Stimulated activated CD4-positive, alpha-beta T cell treated with anti-CD3 and anti-CD28 coated beads, Interleukin-12 subunit alpha, Interleukin-12 subunit beta, amount 100 ng/mL, for 4 hours (primary cell): ENCODE results near the gene CASP8.
A peak's percentile ranks its signal among the peaks of the same experiment; 100 is the strongest.

ENCODE experiments used
- DNase-seq: peaks from one replicate; pipeline ENCODE4 v3.0.0-alpha.2; 2020

The CASP8 gene

DNA sequence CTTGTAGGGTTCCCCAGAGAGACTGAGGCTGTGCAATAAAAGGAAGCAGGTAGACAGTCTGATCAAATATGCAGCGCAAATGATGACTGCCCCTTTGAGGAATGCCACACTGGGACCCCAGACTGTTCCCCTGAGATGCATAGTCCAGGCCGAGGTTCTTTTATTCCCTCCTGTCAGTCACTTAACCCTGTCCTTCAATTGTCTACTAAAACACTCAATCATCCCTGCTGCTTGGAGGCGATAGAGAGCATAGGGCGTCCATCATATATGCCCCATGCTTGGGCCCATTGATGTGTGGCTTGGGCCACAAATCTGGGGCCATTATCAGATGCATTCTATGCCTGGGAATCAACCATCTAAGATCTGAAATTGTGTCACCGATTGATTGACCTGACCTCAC, 15.5 kb upstream of the CASP8 start:
- DNase-seq: no peak

DNA sequence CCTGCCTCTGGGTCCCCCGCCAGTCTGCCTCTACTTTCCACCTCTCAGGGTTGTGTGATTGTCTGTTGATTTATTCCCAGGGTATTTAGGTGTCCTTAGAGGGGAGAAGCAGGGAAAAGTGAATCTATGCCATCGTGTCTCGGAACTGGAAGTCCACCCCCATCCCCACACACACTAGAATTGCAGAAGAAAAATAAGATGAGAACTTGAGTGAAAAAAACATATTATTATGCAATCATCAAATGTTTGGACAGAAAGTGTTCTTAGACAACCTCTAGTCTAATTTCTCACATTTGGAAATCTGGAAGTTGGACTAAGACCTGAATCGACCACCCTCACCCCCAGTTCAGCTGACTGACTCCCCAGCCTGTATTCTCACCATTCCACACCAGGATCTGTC, 14.1 kb upstream of the CASP8 start:
- no peak for DNase-seq

DNA sequence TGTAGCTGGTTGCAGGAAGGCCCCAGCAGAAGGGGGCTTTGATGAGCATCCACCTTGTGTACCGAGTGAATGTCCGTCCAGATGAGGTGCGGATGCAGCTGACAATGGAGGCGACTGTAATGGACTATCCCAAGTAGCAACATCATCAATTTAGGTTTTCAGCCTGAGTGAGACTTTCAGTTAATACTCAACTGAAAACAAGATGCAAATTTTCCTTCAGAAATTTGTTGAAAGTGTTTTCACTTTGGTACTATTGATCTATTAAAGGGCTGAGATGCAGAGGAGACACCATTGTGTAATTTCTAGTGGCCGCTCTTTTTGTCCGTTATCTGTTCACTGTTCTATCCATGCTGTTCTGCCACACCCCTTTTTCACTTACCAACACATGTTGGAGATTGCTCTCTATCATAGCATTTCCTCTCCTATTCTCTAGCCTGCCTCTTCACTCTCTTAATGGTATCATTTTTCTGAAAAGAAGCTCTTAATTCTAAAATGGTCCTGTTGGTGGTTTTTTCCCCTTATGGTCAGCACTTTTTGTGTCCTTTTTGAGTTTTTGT, 12.0 kb upstream of the CASP8 start:
- no peak for DNase-seq

DNA sequence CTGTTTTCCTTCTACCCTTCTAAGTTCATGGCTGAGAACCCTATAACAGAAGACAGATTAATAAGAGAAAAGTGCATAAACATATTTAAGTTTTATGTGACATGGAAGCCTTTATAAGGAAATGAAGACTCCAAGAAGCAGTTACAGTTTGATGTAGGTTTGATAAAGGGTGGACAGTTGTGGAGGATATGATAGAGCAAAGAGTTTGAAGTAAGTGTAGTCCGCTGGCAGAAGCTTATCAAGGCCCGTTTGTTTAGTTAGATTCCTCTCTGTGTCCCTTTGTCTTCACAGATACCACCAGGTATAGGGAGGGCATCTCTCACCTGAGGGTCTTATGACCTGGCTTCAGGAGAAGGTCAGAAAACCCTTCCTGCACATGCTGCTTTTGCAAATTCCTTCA, 10.4 kb upstream of the CASP8 start:
- no peak for DNase-seq

DNA sequence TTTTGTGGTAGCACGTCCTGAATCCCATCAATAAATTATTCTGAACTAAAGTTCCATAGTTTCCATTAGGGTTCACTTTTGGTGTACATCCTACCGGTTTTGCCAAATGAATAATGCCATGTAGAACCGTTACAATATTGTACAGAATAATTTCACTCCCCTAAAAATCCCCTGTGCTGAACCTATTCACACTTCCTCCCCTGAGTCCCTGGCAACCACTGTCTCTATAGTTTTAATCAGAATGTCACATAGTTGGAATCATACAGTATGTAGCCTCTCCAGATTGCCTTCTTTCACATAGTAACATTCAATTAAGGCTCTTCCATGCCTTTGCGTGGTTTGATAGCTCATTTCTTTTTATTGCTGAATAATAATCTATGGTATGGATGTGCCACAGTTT, 9.6 kb upstream of the CASP8 start:
- DNase-seq: no peak

DNA sequence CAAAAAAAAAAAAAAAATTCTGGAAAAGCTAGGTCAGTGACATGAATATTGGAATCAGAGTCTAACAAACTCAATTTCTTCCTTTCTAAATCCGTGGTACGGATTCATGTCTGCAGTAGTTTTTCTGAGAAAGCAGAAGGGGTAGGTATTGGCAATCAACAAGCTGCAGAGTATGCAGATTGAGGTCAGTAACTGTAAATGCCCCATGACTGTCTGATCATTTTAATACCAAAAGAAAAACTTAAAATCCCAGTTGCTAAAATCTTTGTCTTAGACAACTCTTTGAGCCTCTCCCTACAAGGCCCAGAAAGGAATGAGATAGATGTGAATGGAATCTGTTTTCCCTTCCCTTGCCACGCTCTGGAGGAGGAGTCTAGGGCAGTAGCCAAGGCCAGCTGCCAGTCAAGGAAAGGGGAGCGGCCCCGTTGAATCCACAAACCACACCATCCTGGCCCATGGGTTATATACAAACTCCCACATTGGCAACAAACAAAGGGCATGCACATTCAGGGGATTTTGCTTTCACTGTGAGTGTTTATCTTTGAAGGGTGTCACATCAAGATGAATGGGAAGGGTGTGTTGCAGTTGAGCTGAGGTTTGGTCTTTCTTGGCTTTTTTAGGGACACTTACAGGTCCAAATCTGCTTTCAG, 6.1 kb upstream of the CASP8 start:
- no peak for DNase-seq

DNA sequence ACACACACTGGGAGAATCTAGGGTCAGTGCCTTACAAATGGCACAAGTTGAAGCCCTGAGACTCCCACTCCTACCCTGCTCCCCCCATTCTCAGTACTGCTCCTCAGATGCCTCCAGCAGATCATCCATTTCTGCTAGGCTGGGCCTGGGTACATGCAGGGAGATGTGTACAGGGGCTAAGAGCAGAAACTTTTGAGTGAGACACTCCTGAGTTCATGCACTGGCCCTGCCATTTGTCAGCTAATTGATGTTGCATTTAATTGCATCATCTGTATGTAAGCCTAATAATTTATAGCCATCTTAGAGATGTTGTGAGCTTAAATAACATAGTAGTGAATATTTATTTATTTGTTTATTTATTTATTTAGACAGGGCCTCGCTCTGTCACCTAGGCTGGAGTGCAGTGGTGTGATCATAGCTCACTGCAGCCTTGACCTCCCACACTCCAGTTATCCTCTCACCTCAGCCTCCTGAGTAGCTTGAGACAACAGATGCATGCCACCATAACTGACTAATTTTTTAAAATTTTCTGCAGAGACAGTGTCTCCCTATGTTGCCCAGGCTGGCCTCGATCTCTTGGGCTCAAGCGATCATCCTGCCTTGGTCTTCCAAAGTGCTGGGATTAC, 4.8 kb upstream of the CASP8 start:
- DNase-seq: no peak

DNA sequence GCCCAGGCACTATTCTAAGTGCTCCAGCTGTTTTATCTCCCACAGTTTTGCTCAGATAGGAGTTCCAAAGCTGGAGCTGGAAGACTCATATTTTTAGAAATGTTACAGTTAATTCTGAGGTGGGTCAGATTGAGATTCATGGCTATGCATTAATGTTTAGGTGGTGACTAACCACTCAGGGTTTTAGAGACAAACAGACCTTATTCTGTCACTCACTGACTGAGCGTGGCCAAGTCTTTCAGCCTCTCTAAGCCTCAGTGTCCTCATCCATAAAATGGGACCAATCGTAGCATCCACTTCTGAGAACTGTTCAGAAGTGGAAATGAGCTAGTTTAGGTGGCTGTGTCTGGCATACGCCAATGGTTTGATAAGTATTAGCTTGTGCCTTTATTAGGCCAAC, 4.3 kb upstream of the CASP8 start:
- no peak for DNase-seq

DNA sequence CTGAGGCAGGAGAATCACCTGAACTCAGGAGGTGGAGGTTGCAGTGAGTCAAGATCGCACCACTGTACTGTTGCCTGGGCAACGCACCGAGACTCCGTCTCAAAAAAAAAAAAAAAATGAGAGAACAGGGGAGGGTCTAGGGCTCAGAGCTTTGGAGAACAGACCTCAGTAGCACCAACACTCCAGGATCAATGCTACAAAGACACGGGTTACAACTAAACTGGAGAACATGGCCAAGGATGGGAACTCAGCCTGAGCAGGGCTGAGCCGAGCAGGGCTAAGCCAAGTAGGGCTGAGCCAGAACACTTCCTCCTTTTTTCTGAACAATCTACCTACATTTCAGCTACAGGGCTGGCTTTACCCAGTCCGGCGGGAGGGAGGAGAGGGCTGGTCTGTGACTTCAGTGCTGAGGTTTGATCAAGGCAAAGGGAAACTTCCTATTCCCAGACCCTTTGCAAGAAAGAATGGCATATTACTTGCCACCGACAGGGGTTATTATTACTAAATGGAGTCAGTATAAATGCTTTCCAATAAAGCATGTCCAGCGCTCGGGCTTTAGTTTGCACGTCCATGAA, 2.9 kb upstream of the CASP8 start:
- DNase-seq: no peak

DNA sequence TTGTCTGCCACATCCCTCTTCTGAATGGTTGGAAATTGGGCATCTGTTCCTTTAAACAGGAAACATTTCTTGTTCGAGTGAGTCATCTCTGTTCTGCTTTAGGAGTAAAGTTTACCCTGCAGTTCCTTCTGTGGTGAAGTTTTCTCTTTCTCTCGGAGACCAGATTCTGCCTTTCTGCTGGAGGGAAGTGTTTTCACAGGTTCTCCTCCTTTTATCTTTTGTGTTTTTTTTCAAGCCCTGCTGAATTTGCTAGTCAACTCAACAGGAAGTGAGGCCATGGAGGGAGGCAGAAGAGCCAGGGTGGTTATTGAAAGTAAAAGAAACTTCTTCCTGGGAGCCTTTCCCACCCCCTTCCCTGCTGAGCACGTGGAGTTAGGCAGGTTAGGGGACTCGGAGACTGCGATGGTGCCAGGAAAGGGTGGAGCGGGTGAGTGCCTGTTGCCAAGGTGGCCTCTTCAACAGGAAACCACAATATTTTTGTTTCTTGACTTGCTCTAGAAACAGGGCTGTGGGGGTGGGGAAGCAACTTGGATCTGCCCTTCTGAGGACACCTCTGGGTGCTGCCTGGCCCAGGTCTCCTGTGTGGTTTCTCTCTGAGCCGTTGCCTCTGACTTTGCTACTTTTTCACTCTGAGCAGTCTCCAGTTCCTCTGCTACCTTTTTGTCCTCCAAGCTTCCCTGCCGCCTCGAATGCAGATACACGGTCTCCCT, 2.2 kb upstream of the CASP8 start:
- DNase-seq: peak; percentile 70

DNA sequence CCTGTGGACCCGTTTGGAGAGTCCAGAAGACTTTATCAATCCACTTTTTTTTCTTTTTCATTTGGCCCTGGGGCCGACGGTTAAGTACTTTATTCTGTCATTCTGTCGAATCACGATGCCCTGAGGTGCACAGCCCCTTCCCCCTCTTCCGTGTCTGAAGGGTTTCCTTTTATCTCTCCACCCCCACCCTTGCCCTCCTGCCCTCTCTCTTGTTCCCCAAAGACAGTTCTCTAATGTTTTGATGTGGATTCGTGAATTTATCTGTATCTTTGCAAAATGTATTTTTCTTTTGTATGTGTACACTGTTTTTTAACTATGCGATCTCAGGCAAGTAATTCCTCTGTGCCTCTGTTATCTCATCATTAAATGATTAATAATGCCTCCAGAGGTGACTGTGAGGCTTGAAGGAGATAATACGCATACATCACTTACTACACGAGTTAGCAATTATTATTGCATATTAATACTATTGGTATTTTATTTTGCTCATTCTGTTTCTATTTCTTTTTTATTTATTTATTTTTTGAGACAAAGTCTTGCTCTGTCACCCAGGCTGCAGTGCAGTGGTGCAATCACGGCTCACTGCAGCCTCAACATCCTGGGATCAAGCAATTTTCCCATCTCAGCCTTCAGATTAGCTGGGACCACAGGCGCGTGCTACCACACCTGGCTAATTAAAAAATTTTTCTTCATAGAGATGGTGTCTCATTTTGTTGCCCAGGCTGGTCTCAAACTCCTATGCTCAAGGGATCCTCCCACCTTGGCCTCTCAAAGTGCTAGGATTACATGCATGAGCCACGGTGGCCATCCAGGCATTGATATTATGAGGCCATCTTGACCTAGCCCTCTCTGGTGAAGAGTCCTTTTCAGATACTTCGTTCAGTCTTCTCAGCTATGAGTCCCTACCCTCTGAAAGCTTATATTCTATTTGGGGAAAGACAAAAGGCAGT, 1.4 kb upstream of the CASP8 start:
- no peak for DNase-seq

DNA sequence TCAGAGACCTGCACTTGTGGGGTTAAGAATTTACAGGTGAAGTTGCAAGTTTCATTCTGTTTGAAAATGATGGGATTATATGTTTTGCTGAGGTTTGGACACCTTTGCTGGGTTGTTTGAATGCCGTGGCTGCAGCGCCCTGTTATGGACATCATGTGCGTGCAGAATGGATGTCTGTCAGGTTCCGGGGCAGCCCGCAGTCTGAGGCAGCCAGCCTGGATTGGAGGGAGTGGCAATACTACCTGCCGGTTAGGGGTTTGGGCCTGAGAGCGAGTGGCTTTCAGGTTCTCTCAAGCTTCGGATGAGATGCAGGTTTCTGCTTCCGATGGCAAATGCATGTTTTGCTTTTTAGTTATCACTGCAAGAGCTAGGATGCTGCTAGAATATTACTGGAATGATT, 1.1 kb downstream of the CASP8 start:
- peak; percentile 26 for DNase-seq

DNA sequence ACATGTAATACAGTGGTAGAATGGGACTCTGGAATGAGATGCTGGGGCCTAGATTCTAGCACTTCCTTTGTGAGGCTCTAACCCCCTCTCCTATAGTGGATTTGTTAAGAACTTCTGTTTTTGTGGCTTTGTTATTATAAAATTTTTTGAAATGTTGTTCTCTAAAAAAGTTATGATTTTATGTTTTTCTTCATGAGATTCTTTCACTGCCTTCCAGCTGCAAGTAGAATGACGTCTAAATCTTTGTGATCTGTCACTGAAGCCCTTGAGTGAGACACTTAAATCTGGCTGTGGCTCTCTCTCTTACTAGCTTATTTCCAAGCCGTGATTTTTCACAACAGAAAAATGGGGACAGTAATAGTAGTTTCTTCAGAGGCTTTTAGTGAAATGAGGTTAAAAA, 1.6 kb downstream of the CASP8 start:
- DNase-seq: no peak

DNA sequence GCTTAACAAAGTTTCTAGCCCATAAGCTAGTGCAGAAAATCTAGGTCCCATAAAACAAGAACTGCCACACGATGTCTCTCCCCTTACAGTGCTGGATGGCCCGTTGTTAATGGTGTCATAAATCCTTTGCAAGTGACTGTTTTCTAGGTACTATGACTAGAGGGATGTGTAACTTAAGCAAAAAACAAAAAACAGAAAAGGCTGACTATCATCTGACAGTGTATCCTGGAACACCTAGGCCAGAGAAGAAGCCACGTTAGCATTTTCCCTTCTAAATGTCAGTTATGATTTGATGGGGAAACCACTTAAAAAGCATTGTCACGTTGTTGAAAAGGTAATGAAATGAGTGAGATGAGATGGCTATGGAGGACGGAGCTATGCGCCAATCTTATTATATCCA, 2.4 kb downstream of the CASP8 start:
- DNase-seq: no peak

DNA sequence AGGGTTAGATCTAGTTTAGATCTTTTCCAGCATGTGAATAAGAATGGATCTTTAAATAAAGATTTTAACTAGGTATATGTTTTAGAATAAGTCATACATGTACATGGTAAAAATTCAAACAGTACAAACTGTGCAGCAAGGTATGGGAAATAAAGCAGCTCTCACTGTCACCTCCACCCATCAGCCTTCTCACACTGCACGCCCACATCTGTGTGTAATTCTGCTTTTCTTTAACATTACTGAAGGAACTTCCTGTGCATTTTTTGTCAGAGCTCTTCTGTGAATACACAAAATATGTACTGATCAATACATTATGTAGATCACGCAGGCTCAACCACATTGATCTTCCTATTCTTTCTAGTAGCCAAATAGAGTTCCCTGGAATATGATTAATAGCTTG, 3.4 kb downstream of the CASP8 start:
- no peak for DNase-seq

DNA sequence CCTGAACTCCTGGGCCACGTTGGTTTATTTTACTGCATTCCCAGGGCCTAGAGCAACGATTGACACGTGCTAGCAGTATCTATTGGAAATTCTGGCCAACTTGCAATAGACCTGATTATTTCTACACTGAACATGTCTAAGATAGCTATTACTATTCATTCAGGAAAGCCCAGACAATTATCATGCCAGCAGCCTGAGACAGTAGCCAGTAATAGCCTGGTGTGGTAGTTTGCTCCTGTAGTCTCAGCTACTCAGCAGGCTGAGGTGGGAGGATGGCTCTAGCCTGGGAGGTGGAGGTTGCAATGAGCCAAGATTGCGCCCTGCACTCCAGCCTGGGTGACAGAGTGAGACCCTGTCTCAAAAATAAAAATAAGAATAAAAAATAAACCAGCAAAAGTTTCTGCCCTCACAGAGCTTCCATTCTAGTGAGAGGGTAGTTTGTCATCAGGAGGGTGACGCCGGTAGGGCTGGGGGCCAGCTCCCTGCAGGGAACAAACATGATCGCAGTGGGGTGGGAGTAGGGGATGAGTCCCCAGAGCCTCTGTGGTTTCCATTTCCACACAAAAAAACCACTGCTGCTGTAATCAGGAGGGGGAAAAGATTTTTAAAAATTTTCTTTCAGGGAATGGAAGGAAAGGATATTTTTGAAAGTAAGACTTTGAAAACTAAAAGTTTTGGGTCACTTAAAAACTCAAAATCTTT, 4.3 kb downstream of the CASP8 start:
- no peak for DNase-seq

DNA sequence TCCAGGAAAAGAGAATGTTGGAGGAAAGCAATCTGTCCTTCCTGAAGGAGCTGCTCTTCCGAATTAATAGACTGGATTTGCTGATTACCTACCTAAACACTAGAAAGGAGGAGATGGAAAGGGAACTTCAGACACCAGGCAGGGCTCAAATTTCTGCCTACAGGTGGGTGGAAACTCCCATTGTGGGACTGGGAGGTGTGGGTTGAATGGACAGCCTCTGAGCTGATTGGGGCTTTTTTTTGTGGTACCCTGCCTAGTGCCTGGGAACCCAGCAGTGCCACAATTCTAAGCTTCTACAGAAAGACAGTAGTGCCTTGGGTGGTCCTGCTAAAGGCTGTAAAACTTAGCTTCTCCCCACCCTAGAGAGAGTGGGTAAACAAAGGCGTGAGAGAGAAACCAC, 6.3 kb downstream of the CASP8 start:
- DNase-seq: no peak

DNA sequence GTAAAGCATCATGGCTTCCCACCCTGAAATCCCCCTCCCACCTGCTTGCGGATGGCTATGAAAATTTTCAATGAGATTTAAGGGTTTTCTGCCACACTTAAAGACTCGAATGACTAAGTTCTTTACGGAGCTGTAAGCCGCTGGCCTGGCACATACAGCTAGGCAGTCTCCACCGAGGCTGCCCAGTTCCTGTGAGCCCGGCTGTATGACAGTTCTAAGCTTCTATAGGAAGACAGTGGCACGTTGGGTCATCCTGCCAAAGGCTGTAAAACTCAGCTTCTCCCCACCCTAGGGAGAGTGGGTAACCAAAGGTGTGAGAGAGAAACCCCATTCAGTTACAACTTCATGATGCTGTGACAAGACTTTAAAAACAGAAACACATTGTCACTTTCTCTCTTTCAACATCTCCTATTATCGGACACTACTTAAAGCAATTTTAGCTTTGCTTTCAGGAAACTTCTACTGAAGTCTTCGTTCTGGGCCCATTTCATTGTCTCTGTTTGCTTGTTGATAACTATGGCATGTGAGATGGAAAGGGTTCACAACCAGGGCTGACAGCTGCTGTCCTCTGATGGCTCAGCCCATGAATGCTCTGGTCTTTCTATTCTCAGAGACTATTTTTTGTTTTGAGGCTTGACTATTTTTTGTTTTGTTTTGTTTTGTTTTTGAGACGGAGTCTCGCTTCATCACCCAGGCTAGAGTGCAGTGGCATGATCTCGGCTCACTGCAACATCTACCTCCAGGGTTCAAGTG, 7.1 kb downstream of the CASP8 start:
- DNase-seq: no peak

DNA sequence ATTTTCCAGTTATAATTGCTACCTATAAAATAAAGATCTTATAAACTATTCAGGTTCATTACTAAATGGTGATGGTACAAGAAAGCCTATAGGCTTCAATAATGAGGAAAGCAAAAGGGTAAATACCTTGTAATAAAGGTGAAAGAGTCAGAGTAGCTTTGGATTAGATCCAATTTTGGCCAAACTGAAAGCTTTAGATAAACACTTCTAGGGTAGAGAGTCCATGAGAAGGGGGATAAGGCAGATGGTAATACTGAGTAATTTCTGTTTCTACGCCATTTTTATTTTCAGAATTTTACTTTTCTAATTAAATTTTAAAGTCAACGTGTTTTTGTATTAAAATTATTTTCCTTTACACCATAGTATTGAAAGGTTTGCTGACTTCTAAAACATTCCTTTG, 9.4 kb downstream of the CASP8 start:
- DNase-seq: no peak

DNA sequence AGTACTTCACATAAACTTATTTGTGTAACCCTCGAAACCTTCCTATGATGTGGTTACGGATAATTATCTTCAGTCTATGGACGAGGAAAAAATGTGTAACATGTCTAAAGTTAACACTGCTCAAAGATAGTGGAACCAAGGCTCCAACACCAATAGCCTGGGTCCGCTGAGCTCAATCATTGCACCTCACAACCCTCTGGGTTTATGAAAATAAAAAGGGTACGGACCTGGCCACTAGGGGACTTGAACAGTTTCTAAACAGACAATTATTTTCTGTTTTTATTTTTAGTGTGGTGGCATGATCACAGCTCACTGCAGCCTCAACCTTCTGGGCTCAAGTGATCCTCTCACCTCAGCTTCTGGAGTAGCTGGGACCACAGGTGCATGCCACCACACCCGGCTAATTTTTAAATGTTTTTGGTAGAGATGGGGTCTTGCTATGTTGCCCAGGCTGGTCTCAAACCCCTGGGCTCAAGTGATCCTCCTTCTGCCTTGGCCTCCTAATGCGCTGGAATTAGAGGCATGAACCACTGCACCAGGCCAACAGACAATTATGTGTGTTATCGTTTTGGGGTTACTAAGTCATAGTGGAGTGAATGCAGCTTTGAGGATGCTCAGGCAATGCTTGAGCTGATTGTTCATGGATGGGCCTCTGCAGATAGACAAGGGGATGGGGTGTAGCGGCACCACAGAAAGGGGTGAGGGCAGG, 10.1 kb downstream of the CASP8 start:
- no peak for DNase-seq

DNA sequence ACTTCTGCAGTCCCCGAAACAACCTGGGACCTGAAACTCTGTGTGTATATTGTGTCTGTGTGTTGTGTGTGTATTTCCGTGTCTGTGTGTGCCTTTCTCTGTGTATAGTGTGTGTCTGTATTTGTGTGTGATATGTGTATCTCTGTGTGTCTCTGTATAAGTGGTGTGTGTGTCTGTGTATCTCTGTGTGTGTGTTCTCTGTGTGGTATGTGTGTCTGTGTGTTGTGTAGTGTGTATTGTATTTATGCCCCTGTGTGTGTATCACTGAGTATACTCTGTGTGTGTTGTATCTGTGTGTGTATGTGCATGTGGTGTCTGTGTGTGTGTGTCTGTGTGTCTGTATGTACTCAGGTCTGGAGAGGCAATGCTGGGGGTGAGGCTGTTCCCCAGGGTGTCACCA, 11.6 kb downstream of the CASP8 start:
- no peak for DNase-seq
